8988T (cell line): Measurements from ENCODE around the gene COL5A2.

Experiments
- DNase-seq: peaks from one replicate; pipeline ENCODE4 v3.0.0; 2011

The COL5A2 gene

DNA sequence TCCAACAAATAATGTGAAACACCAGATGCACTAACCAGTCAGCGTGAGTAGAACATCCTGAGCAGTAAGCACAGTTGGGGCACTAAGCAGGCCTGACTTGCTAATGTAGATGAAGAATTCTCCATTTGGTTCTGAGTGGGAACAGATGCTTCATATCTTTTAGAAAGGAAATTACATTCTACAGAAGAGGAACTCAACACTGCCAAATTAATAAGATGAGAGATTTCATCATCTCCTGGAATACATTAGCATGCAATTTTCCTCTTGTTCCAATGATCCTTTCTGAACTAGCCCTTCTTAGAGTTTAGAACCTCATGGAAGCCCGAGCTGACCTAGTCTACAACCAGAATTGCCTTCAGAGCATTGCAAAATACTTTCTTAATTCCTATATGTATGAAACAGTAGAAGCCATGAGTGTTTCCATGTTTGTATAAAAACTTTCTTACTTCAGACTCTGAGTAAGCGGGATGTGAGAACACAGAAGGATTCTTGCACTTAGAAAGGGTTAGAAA, 34.8 kb downstream of the COL5A2 start:
- no peak for DNase-seq

DNA sequence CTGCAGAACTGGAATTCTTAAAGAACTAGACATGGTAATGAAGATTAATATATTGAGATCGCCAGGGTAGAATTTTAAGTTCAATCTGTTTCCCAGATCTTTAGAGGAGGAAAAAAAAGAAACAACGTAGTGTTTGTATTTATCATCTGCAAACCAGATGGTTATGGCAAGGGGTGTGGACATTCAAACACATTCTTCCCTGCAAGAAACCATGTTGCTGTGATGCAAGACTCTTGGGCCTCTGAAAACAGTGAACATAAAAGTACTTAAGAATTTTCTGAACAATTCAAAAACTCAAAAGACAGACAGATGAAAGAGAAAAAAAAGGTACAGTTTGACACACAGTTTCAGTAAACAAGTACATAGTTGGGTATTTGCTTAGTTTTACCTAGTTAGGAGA, 35.6 kb downstream of the COL5A2 start:
- no peak for DNase-seq

DNA sequence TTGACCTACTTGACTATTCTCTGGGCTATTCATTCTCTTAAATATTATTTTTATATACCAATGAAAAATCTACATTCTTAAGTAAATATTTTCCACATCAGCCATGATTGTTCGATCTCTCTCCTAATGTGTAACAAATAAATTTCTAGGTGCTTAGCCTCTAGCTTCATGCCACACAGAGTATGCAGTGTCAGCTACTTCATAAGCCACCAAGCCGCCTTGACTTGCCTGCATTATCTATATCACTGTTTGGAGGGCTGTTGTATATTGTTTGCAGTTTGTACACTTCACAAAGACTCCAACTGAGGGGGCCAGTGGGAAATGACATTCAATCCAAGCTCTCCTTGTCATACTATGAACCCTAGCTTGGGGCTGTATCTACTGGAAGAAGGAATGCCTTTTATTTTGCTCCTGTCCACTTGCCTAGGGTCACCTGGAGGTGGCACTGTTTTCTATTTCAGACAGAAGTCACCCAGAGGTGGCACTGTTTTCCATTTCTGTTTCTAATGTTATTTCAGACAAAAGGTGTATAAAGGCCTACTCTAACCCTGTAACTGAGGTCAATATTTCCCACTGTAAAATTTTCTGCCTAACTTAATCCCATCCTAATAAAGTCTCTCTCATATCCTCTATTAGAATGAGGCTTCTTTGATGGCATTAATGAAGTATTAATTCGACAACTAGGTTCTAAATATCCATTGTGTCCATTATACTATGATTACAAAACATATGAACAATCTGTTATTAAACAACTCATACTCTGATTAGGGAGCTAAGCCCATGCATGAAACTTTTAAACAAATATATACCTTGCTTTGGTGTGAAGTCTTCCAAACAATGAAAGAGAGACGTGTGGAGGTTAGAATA, 36.4 kb downstream of the COL5A2 start:
- no peak for DNase-seq

DNA sequence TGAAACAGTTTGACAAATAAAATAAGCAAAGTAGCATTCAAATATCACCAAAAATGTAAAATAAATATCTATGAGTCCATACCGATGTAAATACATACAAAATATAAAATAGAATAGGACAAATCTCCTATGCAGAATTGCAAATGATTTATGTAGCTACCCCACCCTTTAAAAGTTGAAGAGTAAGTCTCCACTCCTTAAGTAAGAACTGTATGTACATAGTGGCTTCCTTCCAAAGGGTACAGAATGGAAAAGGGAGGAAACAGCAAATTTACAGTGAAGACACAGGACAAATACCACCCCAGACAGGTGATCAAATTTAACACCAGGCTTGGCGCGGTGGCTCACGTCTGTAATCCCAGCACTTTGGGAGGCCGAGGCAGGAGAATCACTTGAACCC, 40.8 kb downstream of the COL5A2 start:
- no peak for DNase-seq

DNA sequence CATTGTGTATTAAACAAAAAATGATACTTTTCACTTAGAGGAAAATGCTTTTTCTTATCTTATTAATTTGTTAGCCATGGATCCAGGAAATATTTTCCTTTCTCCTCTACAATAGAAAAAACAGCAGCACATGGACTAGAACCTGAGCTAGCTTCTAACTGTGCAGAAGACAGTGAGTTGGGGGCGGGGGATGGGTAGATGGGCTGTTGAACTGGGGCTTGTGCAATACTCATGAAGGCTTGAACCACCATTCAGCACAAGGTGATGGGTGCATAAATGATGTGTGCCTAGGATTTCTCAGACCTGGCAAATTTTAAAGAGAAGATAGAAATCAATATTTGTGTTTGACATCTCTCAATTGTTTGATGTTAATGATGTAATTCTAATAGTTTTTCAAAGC, 42.0 kb downstream of the COL5A2 start:
- DNase-seq: no peak

DNA sequence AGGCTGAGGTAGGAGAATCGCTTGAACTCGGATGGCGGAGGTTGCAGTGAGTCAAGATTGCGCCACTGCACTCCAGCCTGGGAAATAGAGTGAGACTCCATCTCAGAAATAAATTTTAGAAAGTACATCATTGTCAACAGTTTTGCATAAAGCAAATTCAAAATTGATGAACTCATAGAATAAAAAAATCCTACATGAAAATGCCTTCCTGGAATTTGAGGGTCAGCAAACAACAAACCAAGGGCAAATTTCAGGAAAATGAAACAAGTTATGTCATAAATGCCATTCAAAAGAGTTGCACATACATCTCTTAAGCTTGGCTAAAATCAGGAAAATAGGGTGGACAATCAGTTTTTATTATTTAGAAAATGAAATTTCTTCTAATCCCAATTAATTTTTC, 45.1 kb downstream of the COL5A2 start:
- no peak for DNase-seq

DNA sequence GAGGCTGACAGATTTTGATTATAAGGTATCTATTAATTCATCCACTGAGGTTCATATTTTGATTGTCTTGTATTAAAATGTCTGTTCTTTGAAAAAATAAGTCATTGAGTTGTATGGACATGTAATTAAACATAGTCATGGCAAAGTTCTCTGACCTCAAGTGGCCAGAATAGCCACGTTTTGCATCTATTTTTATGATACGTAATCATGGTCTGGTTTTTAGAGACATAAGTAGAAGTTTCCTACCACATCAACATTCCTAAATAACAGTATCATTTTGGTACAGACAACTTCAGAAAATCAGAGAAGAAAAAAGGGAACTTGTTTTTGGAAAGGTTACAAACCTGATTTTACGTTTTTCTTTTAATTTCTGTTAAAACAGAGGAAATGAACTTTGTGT, 47.6 kb downstream of the COL5A2 start:
- DNase-seq: no peak

DNA sequence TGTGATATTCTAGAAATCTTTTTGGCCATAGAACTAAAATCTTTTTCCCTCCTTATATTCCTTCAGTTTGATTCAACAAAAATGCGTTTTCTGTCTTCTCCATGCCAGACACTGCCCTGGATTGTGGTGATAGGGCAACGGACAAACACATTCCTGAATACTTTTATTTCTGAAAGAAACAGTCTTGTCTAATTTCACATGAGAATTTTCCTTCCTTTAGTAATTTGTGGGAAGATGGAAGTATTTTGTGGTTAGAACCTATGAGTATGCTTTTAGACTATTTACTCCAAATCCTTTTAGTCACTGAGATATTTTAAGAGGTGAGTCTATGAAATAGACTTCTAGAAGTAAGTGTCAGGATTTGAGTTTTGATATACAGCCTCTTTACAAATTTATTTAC, 49.6 kb downstream of the COL5A2 start:
- no peak for DNase-seq

DNA sequence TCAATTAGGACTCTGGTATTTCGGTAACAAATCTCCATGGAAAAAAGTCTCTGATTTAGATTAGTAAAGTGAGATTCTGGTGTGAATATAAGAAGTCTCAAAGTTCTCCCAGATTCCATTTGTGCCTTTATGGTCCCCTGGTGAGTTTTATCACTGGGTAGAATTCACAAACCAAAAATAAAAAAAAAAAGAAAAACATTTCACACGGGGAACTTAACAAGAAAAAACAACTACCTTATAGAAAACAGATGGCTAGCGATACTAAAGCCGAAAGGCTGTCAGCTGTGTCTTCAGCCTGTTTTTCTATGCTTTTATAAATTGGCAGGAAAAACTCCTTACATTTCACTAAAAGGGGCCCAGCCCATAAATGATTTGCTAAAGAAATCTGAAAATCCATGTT, 50.6 kb downstream of the COL5A2 start:
- DNase-seq: no peak

DNA sequence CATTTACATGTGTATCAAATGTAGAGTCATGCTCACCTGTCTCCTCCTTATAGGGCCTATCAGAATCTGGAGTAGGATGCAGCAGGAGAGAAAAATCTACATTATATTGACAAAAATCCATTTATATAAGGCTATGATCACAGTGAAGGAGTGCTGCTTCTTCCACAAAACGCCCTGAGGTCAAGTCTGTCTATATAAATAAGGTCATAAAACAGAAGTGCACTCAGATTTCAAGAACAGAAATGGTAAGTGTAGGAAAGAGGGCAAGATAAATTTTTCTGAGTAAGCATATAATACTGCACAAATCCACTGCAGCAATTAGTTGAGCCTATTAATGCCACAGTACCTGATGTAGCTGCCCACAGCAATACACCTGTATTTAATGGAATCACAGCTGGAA, 51.8 kb downstream of the COL5A2 start:
- no peak for DNase-seq

DNA sequence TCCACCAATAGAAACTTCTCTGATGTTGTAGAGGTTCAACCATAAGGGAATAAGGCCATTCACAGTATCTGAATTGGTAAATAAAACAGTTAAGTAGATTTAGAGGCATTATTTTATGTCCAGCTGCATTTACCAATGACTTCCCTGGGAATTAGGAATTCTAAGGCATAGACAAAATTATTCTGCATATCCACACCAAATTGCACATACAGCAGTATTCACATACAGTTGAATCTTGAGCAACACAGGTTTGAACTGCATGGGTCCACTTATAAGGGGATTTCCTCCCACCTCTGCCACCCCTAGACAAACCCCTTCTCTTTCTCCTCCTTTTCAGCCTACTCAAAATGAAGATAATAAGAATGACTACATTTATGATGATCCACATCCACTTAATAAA, 54.4 kb downstream of the COL5A2 start:
- DNase-seq: no peak

DNA sequence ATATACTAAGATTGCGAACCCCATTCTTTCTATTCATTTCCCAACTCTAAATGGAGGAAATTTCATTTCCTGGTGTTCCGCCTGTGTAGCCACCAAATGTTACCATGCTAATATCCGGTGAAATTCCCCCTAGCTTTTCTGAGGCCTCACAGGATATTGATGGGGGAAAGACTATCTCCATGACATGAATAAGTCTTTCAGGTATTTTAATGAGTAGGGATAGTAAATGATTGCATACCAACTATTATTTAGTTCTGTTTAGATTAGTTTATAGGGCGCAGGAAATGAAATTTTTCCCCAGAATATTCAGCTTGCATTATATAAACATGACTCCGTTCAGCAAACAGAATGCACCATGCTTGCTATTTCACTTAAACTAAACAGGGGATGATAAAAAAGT, 55.4 kb downstream of the COL5A2 start:
- DNase-seq: no peak

DNA sequence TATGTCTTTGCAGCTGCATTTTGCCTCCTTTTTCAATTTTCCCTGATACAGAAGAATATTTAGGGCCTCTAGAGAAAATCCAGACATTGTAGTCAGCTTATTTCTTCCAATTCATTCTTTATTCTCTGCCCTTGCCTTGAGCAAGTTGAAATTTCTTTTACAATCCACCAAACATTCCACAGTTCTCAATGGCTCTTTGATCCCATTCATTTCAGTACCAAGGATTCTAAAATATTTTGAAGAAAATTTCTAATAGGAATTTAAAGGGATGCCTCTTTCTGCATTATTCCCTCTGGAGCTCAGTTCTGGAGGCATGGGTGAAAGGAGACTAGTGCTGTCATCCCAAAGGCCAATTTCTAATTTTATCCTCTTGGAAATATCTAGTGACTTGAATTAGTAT, 61.2 kb downstream of the COL5A2 start:
- no peak for DNase-seq

DNA sequence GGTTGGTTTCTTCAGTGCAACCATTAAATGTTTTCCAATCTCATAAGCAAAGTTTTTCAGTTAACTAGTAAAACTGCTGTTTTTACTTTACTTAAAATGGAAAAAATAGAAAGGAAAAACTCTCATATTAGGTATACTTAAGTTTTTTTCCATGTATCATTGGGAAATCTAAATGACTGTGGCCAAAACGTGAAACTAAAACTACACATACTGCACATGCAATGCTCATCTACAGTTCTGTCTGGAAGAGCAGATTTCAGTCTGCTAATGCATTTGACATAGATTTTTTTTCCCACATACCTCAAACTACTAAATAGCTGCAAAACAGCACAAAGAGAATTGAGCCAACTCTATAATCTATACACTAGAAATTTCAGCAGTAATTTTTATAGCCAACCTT, 62.6 kb downstream of the COL5A2 start:
- DNase-seq: no peak

DNA sequence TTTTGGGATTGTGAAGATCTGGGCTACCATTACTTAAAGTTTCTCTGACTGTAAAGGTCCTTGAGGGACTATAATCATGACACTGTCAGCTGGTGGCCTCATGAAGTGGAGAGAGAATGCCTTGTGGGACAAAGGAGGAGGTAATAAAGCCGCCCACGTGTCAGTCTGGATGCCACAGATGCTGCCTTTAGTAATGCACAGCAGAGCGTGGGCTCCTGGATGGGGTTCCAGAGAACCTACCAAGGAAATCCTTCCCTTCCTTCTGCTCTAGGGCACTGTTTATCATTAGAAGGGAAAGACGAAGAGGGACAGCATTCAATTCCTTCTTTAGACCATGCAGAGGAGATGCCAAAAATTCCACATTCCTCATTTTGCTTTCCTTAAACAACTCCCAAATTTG, 63.5 kb downstream of the COL5A2 start:
- DNase-seq: no peak

DNA sequence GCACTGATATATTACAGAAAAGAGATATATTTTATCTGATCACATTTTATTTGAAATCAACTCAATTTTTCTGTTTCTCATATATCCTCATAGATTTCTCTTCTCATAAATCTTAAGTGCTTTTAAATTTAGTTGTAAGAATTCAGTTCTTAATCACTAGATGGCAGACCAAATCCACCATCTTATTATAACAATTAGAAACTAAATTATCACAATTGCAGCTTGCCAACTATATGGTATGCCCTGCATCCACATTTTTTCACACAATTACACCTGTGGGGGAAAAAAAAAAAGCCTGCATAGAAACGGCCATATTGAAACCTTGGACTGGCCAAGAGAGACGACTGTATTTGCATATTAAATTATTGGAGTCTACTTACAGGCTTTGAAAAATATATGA, 64.4 kb downstream of the COL5A2 start:
- DNase-seq: no peak

DNA sequence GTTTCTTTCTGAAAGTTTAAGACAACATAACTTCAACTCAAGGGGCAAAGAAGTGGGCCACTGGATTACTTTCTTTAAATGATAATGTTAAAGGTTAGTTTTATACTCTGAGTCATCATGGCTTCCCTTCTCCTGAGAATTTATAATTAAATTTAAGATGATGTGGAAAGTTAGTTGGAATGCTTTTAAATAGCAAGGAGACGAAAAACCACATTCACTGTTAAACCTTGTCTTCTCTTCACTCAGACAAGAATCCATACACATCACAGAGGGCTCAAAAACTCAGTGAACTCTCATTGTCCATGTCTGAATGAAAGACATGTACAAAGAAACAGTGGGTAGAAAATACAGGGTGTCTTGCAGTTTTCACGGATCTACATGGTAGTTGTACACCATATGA, 65.6 kb downstream of the COL5A2 start:
- no peak for DNase-seq

DNA sequence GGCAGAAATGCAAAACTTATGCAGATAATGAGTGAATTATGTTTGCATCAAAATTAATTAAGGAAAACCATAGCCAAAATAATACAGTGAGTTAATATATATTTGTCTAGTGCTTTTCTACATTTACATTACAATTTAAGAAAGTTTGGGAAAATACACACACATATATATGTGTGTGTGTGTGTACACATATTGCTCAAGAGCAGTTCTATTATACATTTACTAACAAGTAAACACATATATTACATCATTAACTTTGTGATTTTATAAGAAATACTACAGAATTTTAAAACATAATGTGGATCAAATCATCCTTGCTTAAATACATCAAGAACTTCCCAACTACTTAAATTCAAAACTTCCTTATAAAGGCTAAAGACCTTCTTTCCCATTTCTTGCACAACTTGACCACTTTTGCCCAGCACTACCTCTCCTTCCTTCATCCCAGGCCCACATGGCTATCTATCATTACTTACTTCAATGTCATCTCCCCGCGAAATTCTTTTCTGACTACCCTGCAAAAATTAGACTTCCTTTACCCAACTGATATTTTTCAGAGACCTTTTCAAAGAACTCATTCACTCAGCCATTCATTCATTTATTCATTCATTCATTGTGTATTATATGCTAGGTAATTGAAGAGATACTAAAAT, 68.4 kb downstream of the COL5A2 start:
- DNase-seq: no peak

DNA sequence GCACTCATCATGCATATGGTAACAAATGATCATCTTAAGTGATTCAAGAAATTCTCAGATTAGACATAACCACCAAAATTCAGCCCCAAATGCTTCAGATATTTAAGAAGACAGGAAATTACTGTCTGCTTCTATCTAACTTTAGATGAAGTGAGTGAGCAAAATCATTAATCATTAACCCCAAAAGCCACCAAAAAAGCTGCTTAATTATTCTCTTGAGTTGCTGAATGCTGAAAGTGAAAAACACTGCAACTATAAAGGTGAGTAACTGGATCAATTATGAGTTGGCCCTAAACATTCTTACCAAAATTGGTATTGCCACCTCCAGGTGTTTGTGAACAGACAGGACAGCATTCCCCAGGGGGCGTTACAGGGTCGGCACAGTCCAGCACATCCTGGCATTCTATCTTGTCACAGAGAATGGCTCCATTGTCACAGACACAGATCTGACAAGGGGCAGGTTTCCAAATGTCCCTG, 69.6 kb downstream of the COL5A2 start:
- DNase-seq: no peak

DNA sequence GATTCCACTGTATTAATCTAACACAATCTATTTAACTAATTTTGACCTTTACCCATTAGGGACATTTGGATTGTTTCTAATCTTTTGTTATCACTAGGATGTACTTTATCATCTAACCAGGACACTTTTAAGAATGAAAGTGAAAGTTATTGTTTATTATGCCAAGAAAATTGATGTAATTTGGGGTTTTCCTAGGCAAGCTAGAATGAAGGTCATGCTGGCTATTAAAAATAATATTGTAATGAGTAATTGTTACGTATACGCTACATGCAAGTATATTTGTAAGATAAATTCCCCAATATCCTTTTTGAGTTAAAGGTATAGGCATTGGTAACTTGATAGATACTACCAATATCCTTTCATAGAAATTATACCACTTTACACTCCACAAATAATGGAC, 74.6 kb downstream of the COL5A2 start:
- DNase-seq: no peak

DNA sequence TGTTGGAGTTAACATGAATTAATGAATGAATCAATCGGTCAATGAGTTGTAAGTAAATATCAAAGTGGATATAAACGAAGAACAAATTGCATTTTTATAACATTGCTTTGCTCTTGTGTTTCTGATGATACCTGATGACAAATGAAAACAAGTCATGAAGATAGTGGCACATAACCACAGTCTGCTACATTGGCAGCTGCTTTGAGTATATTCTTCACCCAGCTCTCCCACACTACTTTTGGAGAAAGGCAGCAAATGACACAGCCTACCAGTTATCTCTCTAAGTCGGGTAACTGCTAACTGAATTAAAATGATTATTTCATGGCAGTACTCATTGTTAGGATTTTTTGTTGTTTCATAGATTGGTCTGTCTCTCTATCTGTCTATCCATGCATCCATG, 76.8 kb downstream of the COL5A2 start:
- DNase-seq: no peak

DNA sequence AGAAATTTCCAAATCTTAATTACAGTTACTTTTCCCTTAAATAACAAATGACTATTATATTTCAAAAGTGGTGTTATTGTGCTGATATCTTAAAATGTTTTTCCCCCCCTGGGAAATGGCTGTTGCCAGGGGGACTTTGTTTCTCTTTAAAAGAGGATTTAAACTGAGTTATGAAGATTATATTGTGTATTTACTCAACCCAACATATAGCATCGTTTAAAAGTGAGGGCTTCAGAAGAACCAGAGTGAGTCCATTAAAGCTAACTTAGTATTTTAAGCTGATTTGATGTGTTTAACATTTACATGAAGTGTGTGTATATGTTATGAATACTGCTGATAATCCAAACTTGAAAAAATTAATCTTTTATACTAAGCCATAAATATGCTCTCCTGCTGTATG, 81.6 kb downstream of the COL5A2 start:
- no peak for DNase-seq

DNA sequence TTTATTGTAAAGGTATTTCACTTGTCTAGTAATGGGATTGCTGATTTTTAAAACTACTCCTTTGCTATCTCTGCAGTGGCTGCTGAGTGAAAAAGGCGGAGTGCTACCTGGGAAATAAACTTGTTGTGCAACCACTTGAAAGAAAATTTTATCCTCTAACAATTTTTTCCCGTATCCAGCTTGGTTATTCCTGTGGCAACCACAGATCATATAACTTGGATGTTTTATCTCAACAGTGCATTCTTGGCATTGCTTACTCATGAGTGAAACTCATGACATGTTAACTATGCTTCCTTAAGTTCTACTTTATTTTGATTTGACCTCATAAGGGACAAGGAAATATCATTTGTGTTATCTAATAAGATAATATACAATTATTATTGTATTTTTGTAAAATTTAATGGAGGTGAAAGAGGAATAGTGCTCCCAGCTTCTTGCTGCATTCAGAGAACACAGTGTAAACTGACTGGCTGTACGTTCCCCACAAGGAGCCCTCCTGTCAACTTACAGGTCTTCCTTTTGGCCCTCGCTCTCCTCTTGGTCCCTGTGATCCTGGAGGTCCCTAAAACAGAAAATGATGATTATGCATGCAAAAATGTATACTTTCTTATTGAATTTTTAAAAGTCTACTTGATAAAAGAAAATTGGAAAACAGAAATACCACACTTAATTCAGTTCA, 82.7 kb downstream of the COL5A2 start:
- DNase-seq: no peak

DNA sequence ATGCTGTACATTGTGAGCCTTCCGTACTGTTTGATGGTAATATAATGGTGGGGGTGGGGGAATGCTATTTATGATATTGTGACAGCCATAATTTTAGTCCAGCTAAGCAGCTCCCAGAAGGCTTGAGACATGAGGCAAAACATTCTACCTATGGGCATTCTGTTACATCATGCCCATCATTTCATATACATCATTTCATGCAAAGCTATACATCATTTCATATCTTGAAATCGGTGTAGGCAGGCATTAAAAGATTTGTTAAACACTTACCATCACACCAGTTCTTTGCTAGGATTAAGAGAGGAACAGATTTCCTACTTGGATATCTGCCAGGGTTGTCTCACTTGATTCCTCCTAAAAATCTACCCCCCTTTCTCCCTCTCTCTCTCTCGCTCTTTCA, 84.5 kb downstream of the COL5A2 start:
- no peak for DNase-seq
